Measurements from ENCODE around the gene CDKN2B. TPM values are rescaled to one million over a fixed set of nuclear protein-coding genes. Genes with fewer than 3 reads are reported as not detected.

Gene CDKN2B
- total and polyA plus RNA-seq, 4 donors = 0.32 to 1.3 (median 0.54) TPM

DNA sequence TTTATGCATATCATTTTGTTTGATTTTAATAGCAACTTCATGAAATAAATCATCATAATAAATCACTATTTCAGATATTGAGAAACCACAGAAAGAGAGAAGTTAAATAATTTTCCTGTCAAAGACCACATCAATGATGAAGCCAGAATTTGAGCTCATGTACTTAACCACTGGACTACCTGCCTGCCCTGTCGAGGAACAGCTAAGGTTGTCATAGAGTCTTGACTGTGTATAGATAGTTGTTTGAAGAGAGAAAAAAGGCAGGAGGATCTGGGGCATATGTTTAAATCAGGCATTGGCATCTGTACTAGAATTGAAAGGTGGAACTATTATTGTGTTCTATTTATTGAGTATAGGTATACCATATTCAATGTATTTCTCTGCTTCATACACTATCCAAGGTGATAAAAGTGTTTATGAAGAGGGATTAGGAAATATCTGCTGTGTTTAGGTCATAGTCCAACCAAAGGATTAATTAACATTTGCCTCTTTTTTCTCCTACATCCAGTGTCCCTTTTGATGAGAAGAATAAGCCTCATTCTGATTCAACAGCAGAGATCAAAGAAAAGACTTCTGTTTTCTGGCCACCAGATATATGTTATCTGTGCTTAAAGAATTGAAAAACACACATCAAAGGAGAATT is 37.3 kb upstream of the CDKN2B start:
- Histone ChIP-seq H3K4me1 (ENCODE audit: control insufficient read depth in 4 of 4, insufficient read depth in 4 of 4, low read length in 3 of 4) (no peaks in the 10 kb centered on the region), H3K9me3 (ENCODE audit: control insufficient read depth in 4 of 4, low read length in 3 of 4) (no peaks in the 10 kb centered on the region), H3K36me3 (ENCODE audit: control insufficient read depth in 4 of 4, insufficient read depth in 3 of 4, low read depth in 1 of 4, low read length in 3 of 4) (no peaks in the 10 kb centered on the region), H3K27ac (ENCODE audit: low read depth in 1 of 2, low read length in 2 of 2) (no peak overlapping the region), H3K4me3 (ENCODE audit: low read depth in 1 of 3, low read length in 3 of 3) (no peak overlapping the region), H3K9ac (ENCODE audit: low read depth in 1 of 2, low read length in 2 of 2) (no peak overlapping the region), H3K27me3 (ENCODE audit: control insufficient read depth in 4 of 4, insufficient read depth in 4 of 4, low read length in 3 of 4) (peaks cover 0 to 3% (median 0%) of the 10 kb centered on the region in 4 donors)
- no peak for DNase-seq (ENCODE audit: low spot score)
- 74% methylated on average over 1 of the region's 1 CpG for WGBS
- TF ChIP-seq YY1 (IDR thresholded peaks at IDR 0.05) (no peak), CTCF (IDR thresholded peaks at IDR 0.05; ENCODE audit: low read depth, low read length, missing input control) (no peak)

DNA sequence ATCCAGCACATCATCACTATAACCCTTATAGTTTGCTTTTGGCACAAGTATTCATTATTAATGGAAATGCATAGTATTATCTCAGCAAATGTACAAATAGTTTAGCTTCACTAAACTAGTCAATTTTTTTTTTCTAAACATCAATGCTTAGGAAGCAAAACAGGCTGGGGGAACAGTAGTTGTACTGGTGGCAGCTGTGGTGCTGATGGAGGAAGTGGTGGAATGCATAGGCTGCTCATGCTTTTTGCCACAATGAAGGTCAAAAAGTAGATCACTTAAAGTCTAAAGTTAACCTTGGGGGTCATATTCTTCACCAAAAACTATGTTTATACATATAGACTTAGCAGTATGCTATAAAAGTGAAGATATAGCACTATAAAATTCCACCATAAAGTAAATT is 36.3 kb upstream of the CDKN2B start:
- H3K4me3 ChIP-seq (ENCODE audit: low read depth in 1 of 3, low read length in 3 of 3) = no peak overlapping the region
- TF ChIP-seq RAD21 (IDR thresholded peaks at IDR 0.05) = no peak
- TF ChIP-seq NR2F2 (IDR thresholded peaks at IDR 0.05) = no peak

DNA sequence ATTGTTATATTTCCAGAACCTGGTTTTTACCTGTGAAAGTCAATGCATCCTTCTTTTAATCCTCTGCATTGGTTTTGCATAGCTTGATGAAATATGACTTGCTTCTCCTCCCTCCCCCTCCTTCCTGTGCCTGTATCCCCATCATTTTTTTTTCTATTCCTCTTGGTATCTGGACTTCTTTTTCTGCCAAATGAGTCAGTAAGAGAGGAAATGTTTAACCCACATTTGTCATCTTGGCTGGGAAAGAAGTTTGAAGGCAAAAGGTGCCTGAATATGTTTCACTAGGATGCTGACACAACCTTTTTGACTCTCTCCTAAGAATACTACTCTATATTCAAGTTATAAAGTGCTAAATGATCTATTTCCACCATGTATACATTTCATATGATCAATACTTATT is 35.5 kb upstream of the CDKN2B start:
- no peaks in the 10 kb centered on the region for H3K36me3 ChIP-seq (ENCODE audit: control insufficient read depth in 4 of 4, insufficient read depth in 3 of 4, low read depth in 1 of 4, low read length in 3 of 4)
- H3K9me3 ChIP-seq (ENCODE audit: control insufficient read depth in 4 of 4, low read length in 3 of 4) = no peaks in the 10 kb centered on the region
- no peak overlapping the region for H3K27ac ChIP-seq (ENCODE audit: low read depth in 1 of 2, low read length in 2 of 2)
- DNase-seq (ENCODE audit: low spot score) = no peak
- no peaks in the 10 kb centered on the region for H3K4me1 ChIP-seq (ENCODE audit: control insufficient read depth in 4 of 4, insufficient read depth in 4 of 4, low read length in 3 of 4)
- H3K27me3 ChIP-seq (ENCODE audit: control insufficient read depth in 4 of 4, insufficient read depth in 4 of 4, low read length in 3 of 4) = peaks cover 0 to 3% (median 0%) of the 10 kb centered on the region in 4 donors
- no peak overlapping the region for H3K4me3 ChIP-seq (ENCODE audit: low read depth in 1 of 3, low read length in 3 of 3)
- TF ChIP-seq SP1 (IDR thresholded peaks at IDR 0.05) (no peak), CTCF (IDR thresholded peaks at IDR 0.05; ENCODE audit: low read depth, low read length, missing input control) (no peak)
- H3K9ac ChIP-seq (ENCODE audit: low read depth in 1 of 2, low read length in 2 of 2) = no peak overlapping the region

More for the DNA sequence above, 36.3 kb upstream of the CDKN2B start:
- H3K36me3 ChIP-seq (ENCODE audit: control insufficient read depth in 4 of 4, insufficient read depth in 3 of 4, low read depth in 1 of 4, low read length in 3 of 4) = no peaks in the 10 kb centered on the region
- no peak overlapping the region for H3K9ac ChIP-seq (ENCODE audit: low read depth in 1 of 2, low read length in 2 of 2)
- H3K27ac ChIP-seq (ENCODE audit: low read depth in 1 of 2, low read length in 2 of 2) = no peak overlapping the region
- no peaks in the 10 kb centered on the region for H3K9me3 ChIP-seq (ENCODE audit: control insufficient read depth in 4 of 4, low read length in 3 of 4)
- peaks cover 0 to 3% (median 0%) of the 10 kb centered on the region in 4 donors for H3K27me3 ChIP-seq (ENCODE audit: control insufficient read depth in 4 of 4, insufficient read depth in 4 of 4, low read length in 3 of 4)
- no peaks in the 10 kb centered on the region for H3K4me1 ChIP-seq (ENCODE audit: control insufficient read depth in 4 of 4, insufficient read depth in 4 of 4, low read length in 3 of 4)
- DNase-seq (ENCODE audit: low spot score) = no peak

DNA sequence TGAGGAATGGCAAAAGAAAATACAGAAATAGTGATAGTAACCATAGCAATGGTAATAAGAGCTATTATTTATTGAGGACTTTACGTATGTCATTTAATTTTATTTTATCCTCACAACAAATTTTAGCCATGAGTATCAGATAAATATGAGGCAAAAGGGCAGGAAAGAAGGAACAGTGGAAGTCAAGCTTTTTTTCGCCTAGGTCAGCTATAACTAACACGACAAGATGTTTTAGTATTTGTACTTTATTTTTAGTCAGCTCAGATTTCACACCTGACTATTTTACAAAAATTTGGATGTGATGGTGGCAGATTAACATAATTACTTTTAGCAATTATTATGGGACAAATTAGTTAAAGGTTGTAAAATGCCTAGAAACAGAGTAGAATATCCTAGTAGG is 34.8 kb upstream of the CDKN2B start:
- Histone ChIP-seq H3K4me3 (ENCODE audit: low read depth in 1 of 3, low read length in 3 of 3) (no peak overlapping the region), H3K4me1 (ENCODE audit: control insufficient read depth in 4 of 4, insufficient read depth in 4 of 4, low read length in 3 of 4) (no peaks in the 10 kb centered on the region), H3K9me3 (ENCODE audit: control insufficient read depth in 4 of 4, low read length in 3 of 4) (no peaks in the 10 kb centered on the region), H3K27me3 (ENCODE audit: control insufficient read depth in 4 of 4, insufficient read depth in 4 of 4, low read length in 3 of 4) (peaks cover 0 to 3% (median 0%) of the 10 kb centered on the region in 4 donors), H3K9ac (ENCODE audit: low read depth in 1 of 2, low read length in 2 of 2) (no peak overlapping the region), H3K36me3 (ENCODE audit: control insufficient read depth in 4 of 4, insufficient read depth in 3 of 4, low read depth in 1 of 4, low read length in 3 of 4) (no peaks in the 10 kb centered on the region), H3K27ac (ENCODE audit: low read depth in 1 of 2, low read length in 2 of 2) (no peak overlapping the region)
- DNase-seq (ENCODE audit: low spot score) = no peak
- no peak for TF ChIP-seq RAD21 (IDR thresholded peaks at IDR 0.05)
- TF ChIP-seq GABPA (IDR thresholded peaks at IDR 0.05 in 1 of 2, conservative IDR thresholded peaks at IDR 0.05 in 1 of 2) = no peak
- no peak for TF ChIP-seq MAX (IDR thresholded peaks at IDR 0.05)
- TF ChIP-seq HNF4G (IDR thresholded peaks at IDR 0.05) = no peak
- no peak for TF ChIP-seq FOXA1 (IDR thresholded peaks at IDR 0.05)
- TF ChIP-seq, protein P1, sequence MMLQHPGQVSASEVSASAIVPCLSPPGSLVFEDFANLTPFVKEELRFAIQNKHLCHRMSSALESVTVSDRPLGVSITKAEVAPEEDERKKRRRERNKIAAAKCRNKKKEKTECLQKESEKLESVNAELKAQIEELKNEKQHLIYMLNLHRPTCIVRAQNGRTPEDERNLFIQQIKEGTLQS (IDR thresholded peaks at IDR 0.05) = no peak
- no peak for TF ChIP-seq FOXA2 (IDR thresholded peaks at IDR 0.05)
- TF ChIP-seq CTCF (IDR thresholded peaks at IDR 0.05; ENCODE audit: low read depth, low read length, missing input control) = no peak
- 68% methylated on average over 3 of the region's 3 CpGs for WGBS

All from liver (tissue), 9 donors.